Measurements from ENCODE around the gene ZNF223. TPM values are rescaled to one million over a fixed set of nuclear protein-coding genes. Genes with fewer than 3 reads are reported as not detected.
A peak's percentile ranks its signal among the peaks of the same experiment; 100 is the strongest.

The ZNF223 gene
- total and polyA plus RNA-seq, 10 of the 15 experiments (the other 5 are each of a cell fraction or from before 2014, with no cell fraction given) = 0.05 to 3.7 (median 0.14) TPM; not detected in 4

GRCh38 chr19:44093931-44094765 lies 42.3 kb downstream of the ZNF223 start, which contains the start of gene ZNF224 (continued):
- TF ChIP-seq YY1 (IDR thresholded peaks at IDR 0.05; ENCODE audit: low read depth, low read length) (peak; percentile 83), CHD2 (IDR thresholded peaks at IDR 0.05; ENCODE audit: borderline replicate concordance, low read depth, low read length) (peak; percentile 77; the same call in 1 of the 2 replicates), CEBPB (IDR thresholded peaks at IDR 0.05; ENCODE audit: borderline replicate concordance in 1 of 2, low read depth in 2 of 2, low read length in 2 of 2) (no peak), ELK1 (IDR thresholded peaks at IDR 0.05; ENCODE audit: low read depth, low read length) (peak; percentile 70; the same call in 1 of the 2 replicates), POLR2A (IDR thresholded peaks at IDR 0.05; ENCODE audit: low read depth, low read length) (peak; percentile 69), CBFB (IDR thresholded peaks at IDR 0.05; ENCODE audit: low read depth) (peak; percentile 61; the same call in 1 of the 2 replicates), MLLT1 (IDR thresholded peaks at IDR 0.05) (0 out of 2 replicates have a peak, but pooled peaks have one; percentile 40), SRF (IDR thresholded peaks at IDR 0.05; ENCODE audit: low read depth in 2 of 2, low read length in 2 of 2) (no peak), RELB (IDR thresholded peaks at IDR 0.05; ENCODE audit: low read depth) (peak; percentile 47; the same call in 1 of the 2 replicates), TARDBP (IDR thresholded peaks at IDR 0.05; ENCODE audit: borderline replicate concordance) (peak; percentile 89), HDAC2 (IDR thresholded peaks at IDR 0.05) (no peak), POLR2AphosphoS5 (IDR thresholded peaks at IDR 0.05; ENCODE audit: low read length) (peak; percentile 58; the same call in 1 of the 2 replicates), REST (IDR thresholded peaks at IDR 0.05; ENCODE audit: low read depth, low read length) (no peak), USF2 (IDR thresholded peaks at IDR 0.05; ENCODE audit: borderline replicate concordance, low read depth, low read length) (no peak), STAT1 (conservative IDR thresholded peaks at IDR 0.05) (no peak), PAX5 (IDR thresholded peaks at IDR 0.05; ENCODE audit: borderline replicate concordance, low read depth, low read length) (peak; percentile 46; the same call in 1 of the 2 replicates), MYB (IDR thresholded peaks at IDR 0.05; ENCODE audit: borderline replicate concordance, low read depth, low read length) (peak; percentile 85; the same call in 1 of the 2 replicates), CREB1 (IDR thresholded peaks at IDR 0.05; ENCODE audit: low read depth) (peak; percentile 86), RBBP5 (conservative IDR thresholded peaks at IDR 0.05) (no peak), RFX5 (IDR thresholded peaks at IDR 0.05; ENCODE audit: low read depth, low read length) (no peak), HCFC1 (IDR thresholded peaks at IDR 0.05; ENCODE audit: low read length) (peak; percentile 97), CBX5 (IDR thresholded peaks at IDR 0.05; ENCODE audit: low read depth) (0 out of 2 replicates have a peak, but pooled peaks have one; percentile 24)
